H1 (cell line): ENCODE results near the gene TAX1BP1. TPM values are rescaled to one million over a fixed set of nuclear protein-coding genes. Genes with fewer than 3 reads are reported as not detected.

ENCODE experiments used
- JUN ChIP-seq: IDR thresholded peaks from 2 replicates; pipeline ENCODE4 v1.6.1; 2011; ENCODE audit warnings: low read depth, mild to moderate bottlenecking, improper control_type of control experiment, low read length
- polyA plus RNA-seq, 7 experiments: library from polyadenylated mRNA; depleted of rRNA in 3 of 7; stranded (reverse) in 5 of 7; unstranded in 2 of 7; fragments of >200 nt in 5 of 7; fragments of 200-250 nt in 2 of 7; gene quantifications; 1 replicate in 5 of 7; 2 replicates in 1 of 7; 4 replicates in 1 of 7; pipeline versions ENCODE4 v1.2.1 to v1.2.3, GENCODE V29; 2011 to 2013; ENCODE audit warnings: missing spikeins in 2 of 7, mixed read lengths in 2 of 7
- total RNA-seq: library from RNA; stranded (reverse); fragmentation: NEBNext Ultra II Directional; extraction: Animal tissue kit (Norgen Biotek cat#: 25700); gene quantifications from 2 replicates; pipeline ENCODE4 v1.2.1, GENCODE V29; 2021
- TF ChIP-seq, protein P1 (sequence below): IDR thresholded peaks from 2 replicates; pipeline ENCODE4 v1.6.1; 2011; ENCODE audit warnings: low read depth, mild to moderate bottlenecking, low read length; ENCODE audit not compliant: insufficient read depth

Gene TAX1BP1
- total and polyA plus RNA-seq, 2 of the 8 experiments (the other 6 are each of a cell fraction or from before 2014, with no cell fraction given), result 56.0 to 62.7 TPM

GRCh38 chr7:27875061-27875460 is 135.1 kb downstream of the TAX1BP1 start (continued):
- TF ChIP-seq, protein P1, sequence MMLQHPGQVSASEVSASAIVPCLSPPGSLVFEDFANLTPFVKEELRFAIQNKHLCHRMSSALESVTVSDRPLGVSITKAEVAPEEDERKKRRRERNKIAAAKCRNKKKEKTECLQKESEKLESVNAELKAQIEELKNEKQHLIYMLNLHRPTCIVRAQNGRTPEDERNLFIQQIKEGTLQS, result no peak
- TF ChIP-seq JUN, result no peak
